Activated CD8-positive, alpha-beta memory T cell treated with anti-CD3 and anti-CD28 coated beads, Interleukin-2, amount 50 U/mL, for 4 hours (primary cell): ENCODE data around the gene ZNF70.
A peak's percentile ranks its signal among the peaks of the same experiment; 100 is the strongest.

Experiments
- DNase-seq: peaks from one replicate; pipeline ENCODE4 v3.0.0-alpha.2; 2020

The ZNF70 gene

DNA sequence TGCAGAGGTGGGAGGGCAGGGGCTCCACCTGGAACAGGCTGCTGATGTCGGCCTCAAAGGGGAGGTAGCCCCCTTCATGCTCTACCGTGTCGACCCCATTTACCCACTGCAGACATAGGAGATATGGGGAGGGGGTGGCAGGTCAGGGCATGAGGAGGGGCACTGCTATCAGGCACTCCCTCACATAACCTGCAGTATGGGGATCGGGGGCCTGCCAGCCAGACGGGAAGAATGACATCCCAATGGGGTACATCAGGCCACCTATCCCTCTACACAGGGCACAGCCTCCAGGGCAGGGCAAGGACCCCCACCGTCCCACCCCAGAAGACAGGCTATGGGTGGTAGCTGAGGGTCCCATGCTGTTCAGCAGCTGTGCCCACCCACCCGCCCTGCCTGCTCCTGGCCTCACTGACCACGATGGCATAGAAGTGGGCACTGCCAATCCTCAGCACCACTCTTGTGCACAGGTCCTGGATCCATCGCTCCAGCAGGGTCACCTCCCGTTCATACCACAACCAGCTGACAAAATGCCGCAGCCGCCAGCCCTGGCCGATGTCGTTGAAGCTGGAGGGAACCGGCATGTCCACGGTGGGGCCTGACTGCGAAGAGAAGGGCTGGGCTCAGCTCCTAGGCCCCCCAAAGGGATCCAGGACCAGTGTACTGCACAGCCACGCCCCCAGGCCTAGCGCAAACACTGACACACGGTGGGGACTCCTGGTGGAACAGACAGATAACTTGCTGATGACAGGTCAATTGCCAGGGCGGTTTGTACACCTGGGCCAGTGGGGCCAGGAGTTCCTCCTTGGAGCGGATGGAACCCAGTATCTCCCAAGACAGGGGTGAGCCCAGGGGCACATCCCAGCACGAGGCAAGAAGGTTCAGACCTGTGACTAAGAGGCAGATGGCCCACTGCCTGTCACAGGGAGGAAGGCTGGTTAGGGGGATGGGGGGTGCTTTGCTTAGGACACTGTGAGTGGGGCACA is 36.0 kb downstream of the ZNF70 start:
- no peak for DNase-seq

DNA sequence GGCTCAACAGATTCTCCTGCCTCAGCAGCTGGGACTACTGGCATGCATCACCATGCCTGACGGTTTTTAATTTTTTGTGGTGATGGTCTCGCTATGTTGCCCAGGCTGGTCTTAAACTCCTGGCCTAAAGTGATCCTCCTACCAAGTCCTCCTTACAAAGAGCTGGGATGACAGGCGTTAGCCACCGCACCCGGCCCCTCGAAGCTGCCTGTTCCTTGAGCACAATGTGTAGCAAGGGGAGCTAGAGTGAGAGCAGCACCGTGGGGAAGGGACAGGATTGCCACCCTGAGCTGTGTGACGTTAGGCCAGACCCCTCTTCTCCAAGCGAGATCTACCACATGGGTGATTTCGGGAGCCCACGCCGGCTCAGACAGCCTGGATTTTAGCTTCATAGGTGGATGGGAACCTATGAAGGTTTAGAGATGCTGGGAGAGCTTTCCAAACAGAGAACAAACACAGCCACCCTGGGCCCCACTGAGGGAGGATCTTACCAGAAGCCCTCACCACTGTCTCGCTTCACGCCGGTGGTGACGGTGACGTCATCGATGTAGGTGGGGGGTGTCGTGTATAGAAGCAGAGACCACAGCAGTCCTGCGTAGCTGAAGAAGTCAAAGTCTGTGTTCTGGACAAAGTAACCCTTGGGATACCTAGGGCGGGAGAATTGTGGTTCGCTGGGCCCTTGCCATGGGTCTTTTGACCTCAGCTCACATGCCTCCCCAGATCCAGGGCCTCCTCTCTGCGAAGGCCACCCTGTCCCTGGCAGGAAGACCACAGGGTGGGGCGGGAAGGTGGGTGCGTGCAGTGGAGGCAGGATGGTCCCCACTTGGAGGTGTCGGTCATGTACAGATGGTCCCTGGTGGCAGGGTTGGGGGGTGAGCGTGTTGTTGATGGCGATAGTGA is 37.0 kb downstream of the ZNF70 start:
- no peak for DNase-seq

DNA sequence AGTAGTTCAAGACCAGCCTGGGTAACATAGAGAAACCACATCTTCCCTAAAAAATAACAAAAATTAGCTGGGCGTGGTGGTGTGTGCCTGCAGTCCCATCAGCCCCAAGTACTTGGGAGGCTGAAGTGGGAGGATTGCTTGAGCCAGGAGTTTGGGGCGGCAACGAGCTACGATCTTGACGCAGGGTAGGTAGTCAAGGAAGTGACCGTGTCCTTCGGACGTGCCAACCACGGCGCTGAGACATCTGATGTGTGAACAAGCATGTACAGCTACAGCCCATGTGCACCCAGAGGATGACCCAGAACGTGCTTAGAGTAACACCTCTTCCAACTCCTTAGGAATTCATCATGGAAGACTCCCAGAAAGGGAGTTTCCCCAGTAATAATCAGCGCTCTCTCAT is 38.7 kb downstream of the ZNF70 start:
- no peak for DNase-seq

DNA sequence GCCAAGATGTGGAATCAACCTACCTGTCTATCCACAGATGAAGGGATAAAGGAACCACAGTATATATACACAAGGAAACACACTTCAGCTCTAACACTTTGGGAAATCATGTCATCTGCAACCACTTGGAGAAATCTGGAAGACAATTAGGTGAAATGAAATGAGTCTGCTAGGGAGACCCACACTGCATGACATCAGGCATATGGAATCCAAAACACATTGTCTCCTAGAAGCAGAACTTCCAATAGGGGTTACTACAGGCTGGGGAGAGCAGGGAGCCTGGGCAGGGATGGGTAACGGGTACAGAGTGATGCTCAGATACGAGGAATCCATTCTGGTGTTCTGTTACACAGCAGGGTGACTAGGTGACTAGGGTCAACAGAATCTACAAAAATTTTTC is 41.8 kb downstream of the ZNF70 start:
- DNase-seq, result no peak

DNA sequence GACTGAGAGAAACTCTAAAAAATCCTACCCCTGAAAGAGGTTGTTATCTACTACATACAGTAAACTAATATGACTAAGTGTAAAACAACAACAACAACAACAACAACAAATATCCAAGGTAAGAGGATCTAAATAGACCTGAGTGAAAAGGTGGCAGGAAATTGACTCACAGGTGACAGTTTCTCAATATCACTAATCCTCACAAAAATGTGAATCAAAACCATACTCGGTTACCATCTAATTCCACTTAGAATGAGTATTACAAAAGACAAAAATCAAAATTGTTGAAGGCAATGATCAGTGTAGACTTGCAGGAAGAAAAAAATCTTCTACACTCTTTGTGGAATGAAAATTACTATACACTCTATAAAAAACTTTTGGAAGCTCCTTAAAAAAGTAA is 42.6 kb downstream of the ZNF70 start:
- DNase-seq, result no peak

DNA sequence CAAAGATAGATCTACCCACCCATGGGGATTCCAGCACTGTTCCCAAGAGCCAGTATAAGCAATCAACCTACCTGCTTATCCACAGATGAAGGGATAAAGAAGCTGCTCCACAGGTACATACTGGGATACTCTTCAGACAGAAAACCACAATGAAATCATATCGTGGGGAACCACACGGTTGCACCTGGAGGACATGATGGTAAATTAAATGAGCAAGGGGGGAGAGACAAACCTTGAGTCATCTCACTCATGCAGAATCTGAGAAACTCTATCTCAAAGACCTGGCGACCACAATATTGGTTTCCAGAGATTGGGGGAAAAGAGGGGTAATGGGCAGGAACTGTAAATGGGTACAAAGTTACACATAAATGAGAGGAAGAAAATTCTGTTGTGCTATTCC is 45.6 kb downstream of the ZNF70 start:
- no peak for DNase-seq

DNA sequence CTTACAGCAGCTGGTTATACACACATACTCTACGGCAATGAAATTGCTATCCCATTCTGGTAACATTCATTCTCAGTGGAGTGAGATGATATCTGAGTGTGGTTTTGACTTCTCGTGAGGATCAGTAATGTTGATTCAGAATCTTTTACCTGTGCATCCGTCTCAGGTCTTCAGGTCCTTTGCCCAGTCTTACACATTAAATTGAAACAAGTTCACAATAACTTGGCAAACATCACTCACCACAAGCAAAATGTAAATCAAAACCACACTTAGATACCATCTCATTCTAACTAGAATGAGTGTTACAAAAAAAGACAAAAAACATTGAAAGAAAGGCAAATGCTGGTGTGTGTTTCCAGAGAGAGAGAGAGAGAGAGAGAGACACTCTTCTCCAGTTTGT is 46.1 kb downstream of the ZNF70 start:
- no peak for DNase-seq

DNA sequence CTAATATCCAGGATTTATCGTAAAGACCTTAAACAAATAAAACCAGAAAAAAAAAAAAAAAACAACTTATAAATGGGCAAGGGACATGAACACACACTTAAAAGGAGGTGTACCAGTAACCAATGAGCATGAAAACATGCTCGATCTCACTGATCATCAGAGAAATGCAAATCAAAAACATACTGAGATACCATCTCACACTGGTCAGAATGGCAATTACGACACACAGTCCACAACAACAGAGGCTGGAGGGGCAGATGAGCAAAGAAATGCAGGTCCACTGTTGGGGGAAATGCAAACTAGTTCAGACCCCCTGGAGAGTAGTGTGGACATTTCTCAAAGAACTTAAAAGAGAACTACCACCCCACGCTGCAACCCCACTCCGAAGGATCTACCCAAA is 46.9 kb downstream of the ZNF70 start:
- no peak for DNase-seq

DNA sequence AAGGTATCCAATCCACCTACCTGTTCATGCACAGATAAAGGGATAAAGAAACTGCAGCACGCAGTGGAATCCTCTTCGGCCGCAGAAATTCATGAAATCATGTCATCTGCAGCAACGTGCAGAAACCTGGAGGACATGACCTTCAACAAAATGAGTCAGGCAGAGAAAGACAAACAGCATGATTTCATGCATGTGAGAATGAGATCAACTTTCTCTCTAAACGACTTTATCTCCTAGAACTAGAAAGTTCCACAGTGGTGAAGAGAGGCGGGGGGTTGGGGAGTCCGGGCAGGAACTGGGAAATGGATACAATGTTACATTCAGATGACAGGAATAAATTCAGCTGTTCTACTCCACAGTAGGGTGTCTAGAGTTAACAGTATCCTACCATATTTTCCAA is 50.2 kb downstream of the ZNF70 start:
- DNase-seq, result no peak

DNA sequence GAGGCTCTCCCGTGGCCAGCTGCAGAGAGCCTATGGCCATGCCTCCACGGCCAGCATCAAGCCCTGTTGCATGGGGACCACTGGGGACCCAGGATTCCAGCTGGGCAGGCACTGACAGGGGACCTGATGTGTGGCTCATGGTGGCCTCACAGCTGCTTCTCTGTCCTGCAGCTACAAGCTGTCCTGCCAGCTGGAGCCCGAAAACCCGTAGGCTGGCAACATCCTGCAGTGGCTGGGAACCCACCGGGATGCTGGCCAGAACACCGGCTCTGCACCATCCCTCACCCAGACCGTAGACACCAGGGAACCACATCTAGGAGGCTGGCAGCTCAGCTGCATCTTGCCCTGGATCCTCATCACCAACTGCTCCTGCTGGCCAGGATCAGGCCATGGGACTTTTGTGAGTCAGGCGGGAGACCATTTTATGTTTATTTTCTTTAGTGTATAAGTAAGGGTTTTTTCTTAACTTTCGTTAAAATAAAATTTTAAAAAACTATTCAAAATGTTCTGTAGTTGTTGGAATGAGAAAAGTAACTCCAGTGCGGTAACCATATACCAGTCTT is 52.2 kb downstream of the ZNF70 start:
- no peak for DNase-seq

DNA sequence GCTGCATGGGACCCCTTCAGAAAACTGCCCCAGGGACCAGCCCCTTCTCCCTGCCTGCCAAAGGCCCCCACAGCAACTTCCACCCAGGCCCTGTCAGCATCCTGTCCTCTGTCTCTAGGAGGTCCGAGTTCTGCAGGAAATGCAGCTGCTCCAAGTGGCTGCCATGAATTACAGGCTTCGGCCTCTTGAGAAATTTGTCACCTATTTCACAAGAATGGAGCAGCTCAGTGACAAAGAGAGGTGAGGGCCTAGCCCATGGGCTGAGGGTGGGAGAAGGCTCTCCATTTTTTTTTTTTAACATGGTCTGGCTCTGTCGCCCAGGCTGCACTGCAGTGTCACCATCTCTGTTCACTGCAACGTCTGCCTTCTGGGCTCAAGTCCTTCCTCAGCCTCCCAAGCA is 52.8 kb downstream of the ZNF70 start:
- DNase-seq, result no peak

DNA sequence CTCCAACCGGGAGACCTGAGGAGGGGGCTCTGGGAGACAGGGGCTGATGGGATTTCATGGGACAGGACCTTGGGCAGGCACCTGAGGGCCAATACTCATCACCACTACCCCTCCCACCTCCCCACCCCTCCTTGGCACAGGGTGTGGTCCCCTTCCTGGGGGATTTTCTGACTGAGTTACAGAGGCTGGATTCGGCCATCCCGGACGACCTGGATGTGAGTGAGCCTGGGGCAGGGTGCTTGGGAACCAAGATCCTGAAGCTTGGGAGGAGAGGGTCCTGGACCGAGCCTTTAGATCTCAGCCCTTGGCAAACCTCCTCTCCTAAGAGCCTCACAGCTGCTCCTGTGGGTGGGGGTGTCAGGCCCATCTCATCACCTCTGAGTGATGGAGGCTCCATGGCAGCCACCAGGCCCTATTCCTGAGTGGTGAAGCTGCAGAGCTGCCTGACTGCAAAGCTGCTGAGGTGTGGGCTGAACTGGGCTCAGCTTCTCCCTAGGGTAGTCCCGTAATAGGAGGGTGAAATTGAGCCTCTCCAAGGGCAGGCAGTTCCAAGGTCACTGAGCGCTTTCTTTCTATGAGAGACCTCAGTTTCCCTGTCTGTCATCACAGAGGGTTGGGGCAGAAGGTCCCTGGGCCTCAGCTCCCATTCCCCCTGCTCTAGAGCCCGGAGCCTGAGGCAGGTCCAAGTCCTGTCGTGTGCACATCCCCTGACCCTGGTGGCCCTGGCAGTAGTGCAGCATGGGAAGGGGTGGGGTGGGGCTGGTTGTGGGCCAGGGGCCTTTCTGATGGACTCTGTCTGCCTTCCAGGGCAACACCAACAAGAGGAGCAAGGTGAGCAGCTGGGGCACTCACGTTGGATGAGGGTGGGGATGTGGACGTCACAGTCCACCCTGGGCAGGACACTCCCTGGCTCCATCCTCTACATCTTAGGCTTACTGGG is 53.6 kb downstream of the ZNF70 start:
- DNase-seq, result no peak

DNA sequence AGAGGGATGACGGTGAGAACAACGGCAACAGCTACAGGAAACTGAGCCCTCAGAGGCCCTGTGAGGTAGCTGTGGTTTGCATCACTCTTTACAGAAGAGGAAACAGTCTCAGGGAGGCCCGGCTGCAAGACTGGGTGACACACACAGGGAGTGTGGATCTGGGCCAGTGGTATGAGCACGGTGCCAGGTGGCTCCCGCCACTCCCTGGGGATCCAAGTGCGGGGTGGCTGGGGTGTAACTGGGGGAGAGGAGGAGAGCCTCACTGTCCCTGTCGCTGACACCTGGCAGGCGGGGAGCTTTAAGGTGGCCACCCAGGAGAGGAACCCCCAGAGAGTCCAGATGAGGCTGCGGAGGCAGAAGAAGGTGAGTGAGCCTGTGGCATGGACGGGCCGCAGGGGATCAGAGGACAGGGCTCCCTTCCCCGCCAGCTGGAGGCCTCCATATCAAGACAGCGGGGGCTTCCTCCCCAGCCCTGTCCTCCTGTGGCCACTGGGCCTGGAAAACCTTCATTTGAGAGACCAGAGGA is 54.5 kb downstream of the ZNF70 start:
- peak; percentile 72 for DNase-seq

DNA sequence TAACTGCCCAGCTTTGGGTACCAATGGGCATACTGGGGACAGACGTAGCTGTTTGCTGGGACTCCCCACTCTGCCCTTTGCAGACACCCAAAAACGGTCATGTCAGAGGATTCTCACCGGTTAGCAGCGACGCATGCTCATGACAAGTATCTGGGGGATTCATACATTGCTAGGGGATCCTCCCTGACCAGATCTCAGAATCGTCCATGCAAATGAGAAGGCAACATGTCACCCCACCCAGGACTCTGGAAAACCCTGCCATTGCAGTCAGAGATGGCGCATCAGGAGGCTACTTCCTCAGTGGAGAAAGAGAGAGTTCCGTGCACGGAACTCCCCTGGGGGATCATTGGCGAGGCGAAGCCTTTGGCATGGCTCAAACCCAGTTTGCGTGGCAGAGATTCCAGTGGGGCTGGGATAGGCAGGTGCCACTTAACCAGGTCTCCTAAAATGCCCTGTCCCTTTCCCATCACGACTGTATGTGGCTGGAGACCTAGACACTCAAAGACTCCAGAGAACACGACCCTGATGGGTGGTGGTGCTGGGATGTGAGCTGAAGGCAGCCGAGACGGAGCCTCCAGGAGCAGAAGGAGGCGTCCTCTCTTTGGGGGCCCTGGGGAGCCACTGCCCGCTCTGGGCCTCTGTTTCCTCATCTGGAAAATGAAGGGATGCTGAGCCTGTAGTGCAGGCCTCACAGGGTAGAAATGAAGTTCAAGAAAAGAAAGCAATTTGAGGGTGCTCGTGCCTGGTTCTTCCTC is 55.2 kb downstream of the ZNF70 start:
- DNase-seq, result no peak

DNA sequence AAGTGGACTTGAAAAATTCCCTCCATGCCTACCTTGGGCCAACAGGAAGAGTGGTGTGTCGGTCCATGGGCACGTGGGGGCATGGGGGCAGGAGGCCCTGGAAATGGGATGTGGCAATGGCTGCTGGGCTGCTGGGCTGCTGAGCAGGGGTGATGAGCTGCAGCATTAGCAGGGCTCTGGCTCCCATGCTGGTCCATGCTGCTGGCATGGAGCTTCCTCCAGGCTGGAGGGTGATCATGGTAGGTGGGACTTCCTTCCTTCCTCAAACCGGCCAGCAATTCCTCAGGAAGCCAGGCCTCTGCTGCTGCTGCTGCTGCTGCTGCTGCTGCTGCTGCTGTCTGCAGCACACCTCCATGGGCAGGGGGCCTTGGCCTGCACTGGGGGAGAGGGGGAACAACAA is 55.8 kb downstream of the ZNF70 start:
- DNase-seq, result no peak

DNA sequence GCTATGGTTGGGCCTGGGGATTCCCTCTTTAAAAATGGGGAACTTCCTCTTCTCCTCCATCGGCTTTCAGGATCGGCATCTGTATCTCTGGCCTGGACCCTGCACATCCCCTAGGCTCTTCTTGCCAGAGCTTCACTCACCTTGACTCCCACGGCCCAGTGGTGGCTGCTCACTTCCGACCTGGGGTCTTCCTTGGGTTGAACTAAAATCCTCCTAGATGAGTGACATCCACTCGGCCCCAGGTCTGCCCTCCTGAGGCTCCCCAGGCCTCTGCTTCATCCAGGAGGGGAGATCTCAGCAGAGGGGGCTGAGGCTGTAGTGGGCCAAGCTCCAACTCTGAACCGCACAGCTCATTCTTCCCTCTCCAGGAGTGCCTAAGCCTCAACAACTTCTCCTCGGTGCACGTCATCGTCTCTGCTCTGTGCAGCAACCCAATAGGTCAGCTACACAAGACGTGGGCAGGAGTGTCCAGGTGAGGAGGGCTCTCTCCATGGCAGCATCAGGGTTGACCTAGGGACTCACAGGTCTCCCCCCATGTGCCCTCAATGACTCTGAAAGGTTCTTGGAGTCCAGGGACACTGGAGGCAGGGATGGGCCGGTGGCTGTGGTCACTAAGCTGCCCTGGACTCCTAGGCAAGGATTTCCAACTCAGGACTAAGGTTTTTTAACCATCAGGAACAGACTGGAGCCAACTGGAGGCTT is 56.8 kb downstream of the ZNF70 start:
- DNase-seq, result no peak

DNA sequence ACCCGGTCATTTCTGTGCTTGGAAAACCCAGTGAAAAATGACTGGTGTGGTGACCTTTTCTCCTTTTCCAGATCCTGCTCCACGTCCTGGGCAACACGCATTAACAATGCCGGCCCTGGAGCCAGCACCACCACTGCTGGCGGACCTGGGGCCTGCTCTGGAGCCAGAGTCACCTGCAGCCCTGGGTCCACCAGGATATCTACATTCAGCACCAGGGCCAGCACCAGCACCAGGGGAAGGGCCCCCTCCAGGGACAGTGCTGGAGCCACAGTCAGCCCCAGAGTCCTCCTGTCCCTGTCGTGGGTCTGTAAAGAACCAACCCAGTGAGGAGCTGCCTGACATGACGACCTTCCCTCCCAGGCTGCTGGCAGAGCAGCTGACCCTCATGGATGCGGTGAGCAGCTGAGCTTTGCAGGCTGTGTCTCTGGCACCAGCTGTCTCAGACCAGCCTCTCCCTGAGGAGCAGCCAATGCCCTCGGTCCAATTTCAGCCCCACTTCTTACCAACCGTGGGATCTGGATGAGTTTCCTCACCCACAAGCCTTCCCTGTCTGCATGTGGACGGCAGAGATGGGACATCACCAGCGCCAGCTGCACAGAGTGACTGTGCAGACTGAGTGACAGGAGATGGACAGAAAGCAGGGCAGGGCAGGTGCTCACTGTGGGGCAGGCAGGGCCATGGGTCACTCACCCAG is 58.2 kb downstream of the ZNF70 start:
- no peak for DNase-seq

DNA sequence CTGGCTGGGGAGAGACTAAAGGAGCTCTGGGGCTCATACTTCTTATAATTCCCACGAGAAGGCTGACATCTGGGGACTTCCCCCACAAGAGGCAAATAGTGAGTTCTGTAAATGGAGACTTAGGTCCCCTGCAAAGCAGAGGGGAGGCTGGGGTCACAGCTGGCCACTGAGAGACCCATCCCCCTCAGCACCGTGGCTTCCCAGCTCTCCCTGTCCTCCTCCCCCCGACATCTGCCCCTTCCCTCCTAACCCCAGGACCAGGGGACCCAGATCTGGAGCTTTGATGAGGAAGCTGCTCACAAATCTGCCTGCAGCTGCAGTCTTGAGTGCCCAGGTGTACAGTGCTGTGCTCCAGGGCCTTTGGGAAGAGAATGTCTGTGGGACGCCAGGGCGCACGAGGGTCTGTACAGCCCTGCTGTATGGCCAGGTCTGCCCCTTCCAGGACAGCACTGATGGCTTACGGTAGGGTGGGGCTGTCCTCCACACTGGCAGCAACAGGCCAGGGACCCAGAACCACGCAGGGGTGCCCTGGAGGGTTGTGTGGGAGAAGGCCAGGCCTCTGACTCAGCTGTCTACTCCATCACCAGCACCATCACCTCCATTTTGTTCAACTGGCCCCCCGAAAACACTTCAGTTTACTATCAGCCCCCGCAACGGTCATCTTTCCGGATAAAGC is 59.0 kb downstream of the ZNF70 start:
- no peak for DNase-seq

DNA sequence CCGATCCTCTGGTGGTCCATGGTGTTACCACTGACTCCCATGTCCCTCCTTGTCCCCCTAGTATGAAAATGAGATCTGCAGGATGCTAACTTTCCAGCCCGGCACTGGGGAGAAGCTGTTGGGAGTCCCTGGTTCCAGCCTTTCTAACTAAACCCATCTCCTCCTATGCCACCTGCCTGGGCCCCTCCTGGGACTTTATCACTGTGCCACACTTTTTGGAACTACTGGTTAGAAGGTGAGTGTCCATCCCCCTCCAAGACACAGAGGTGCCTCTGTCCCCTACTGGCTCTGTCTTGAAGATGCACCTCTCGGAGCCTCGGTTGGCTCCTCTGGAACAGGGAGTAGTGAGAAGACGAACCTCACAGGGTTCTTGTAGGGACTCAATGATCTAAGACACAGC is 60.2 kb downstream of the ZNF70 start, which contains the start of gene RGL4:
Gene RGL4 (plus strand): TSS at position 301 of the 400 bp plus-strand sequence. CDS start 1,018 bp downstream, outside the sequence.
- no peak for DNase-seq
